ENCODE data around the gene FTCD.
"Not testable (repeated sequence)": the region's sequence is repeated elsewhere in the genome, so short reads cannot be mapped to it uniquely, and the experiment has no call there.

Gene FTCD

DNA sequence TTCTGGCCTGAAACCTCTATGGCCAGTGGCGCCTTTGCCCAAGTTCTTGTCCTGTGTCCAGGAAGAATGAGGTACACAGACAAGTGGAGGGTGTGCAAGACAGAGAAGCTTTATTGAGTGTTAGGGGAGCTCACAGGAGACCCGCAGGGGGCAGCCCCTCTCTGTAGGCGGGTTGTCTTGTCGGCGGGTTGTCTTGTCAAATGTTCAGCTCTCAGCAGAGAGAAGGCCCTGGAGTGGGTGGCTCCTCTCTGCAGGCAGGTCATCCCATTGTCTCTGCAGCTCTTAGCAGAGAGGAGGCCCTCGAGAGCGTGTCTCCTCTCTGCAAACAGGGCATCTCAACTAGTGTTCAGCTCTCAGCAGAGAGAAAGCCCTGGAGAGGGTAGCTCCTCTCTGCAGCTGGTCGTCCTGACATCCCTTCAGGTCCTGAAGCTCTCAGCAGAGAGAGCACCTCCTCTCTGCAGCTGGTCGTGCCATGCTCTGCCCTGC is 46.5 kb downstream of the FTCD start:
- FAIRE-seq = no peak

DNA sequence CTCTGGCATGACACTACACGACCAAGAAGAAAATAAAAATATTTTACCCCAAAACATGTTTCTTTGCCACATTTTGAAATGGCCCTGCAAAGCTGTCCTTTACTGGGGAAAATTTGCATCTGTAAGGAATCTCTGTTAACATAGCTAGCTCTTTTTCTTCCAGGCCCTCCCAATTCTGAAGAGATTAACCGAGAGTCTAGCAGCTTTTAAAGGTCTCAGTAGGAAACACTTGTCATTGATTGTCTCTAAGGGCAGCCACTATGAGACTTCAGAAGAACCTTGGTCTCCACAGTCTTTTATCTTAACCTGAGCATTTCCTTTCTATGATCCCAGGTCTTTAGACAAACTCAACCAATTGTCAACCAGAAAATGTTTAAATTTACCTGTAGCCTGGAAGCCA is 48.0 kb downstream of the FTCD start:
- not testable (repeated sequence) for FAIRE-seq

GRCh38 chr21:46104104-46104503 is 51.3 kb downstream of the FTCD start:
- FAIRE-seq = no peak

DNA sequence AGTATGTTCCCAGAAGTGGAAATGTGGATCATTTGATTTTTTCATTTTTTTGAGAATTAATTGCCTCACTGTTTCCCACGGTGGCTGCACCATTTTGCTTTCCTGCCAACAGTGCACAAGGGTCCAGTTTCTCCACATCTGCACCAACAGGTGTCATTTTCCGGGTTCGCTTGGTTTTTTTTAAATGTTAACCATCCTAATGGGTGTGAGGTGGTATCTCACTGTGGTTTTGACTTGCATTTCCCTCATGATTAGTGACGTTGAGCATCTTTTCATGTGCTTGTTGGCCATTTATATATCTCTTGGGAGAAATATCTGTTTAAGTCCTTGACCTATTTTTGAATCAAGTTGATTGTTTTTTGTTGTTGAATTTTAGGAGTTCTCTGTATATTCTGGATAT is 54.5 kb downstream of the FTCD start:
- FAIRE-seq = no peak

- no peak for FAIRE-seq
These were observed 55.0 kb downstream of the FTCD start for GRCh38 chr21:46100426-46100825.

DNA sequence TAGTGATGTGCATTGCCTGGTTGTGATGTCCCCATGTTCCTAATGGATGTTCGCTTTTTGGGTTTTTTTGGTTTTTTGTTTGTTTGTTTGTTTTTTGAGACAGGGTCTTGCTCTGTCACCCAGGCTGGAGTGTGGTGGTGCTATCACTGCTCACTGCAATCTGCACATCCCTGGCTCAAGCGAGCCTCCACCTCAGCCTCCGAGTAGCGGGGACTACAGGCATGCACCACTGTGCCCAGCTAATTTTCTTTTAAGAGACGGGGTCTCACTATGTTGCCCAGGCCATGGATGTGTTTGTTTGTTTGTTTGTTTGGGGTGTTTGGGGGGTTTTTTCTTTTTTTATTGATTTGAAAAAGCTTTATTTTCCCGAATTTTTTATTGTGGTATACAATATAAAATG is 55.4 kb downstream of the FTCD start:
- FAIRE-seq = no peak

DNA sequence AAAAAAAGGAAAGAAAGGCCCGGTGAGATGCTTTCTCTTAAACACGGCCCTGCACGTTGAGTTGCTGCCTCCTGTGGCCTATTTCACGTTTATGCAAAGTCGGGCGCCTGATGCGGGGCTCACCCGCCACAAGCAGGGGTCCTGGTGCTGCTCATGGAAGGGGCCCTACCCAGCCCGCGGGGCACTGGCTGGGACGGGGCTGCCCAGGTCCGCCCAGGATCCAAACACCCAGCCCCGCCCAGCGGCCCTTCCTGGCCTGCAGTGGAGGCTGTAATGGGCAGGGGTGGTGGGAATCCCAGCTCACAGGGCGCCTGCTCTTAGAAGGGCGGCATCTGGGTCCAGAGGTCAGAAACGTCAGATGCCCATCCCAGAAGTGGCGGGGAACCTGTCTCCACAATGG is 55.9 kb downstream of the FTCD start:
- no peak for FAIRE-seq

DNA sequence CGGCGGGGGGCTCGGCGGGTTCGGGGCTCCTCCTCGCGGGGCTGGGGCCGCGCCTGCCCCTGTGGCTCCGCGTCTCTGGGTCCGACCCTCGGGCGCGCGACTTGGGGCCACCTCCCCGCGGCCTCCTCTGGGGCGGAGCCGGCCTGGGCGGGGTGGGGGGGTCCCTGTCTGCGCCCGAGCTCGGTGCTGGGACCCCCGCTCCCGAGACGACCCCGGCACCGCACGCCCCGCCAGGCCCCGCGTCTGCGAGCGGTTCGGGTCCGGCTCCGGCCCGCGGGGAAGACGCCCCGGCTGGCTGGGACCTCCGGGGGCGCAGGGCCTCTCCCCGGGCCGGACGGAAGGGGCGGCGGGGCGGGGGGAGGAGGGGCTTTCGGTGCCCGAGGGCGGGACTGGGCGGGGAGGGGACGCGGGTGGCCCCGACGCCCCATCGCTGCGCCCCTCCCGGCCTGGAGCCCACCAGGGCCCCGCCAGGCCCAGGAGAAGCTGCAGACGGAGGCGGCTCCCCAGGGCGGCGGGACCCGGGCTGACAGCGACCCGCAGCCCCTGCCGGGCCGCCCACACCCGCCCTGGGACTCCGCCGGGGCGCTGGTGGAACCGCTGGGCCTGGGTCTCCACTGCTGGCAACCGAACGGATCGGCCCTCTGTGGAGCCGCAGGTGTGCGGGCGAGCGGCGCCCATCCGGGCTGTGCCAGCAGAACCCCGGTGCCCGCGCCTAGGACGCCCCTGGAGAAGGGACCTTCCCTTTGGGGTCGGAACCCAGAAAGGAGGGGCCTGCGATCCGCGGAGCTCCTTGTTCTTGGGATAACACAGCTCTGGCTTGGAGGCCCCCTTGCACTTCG is 56.9 kb downstream of the FTCD start:
- FAIRE-seq = no peak

GRCh38 chr21:46097336-46098293 is 57.8 kb downstream of the FTCD start, which contains the start of gene COL6A2:
Gene COL6A2, plus strand, starts transcription at chr21:46098112.
- no peak for FAIRE-seq

DNA sequence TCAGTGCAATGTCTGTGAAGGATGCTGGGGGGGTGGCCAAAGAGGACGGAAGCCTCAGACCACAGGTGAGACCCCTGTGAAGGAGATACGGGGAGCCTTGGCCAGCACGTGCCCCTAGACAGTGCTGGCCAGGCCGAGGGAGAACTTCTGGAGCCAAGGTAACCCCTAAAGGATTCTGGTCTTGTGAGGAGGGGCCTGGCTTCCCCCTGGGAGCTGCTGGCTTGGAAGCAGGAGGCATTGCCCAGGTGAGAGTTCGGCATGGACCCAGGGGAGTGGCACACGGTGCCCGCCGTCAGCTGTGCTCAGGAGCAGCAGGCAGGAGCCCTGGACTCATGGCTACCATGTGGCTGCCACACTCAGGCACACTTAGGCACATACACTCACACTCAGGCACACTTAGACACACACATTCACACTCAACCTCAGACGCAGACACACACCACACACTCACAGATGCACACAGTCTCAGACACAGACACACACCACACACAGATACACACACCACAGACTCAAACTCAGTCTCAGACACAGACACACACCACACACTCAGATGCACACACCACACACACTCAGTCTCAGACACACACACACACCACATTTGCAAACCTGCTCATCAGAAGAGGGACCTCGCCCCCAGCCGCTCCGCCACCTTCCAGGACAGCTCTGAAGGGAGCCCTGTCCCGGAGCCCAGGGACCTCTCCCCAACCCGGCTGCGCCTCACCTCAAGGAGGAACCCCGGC is 58.6 kb downstream of the FTCD start:
- no peak for FAIRE-seq

- FAIRE-seq = no peak
These were observed 59.4 kb downstream of the FTCD start for GRCh38 chr21:46095814-46096595.

DNA sequence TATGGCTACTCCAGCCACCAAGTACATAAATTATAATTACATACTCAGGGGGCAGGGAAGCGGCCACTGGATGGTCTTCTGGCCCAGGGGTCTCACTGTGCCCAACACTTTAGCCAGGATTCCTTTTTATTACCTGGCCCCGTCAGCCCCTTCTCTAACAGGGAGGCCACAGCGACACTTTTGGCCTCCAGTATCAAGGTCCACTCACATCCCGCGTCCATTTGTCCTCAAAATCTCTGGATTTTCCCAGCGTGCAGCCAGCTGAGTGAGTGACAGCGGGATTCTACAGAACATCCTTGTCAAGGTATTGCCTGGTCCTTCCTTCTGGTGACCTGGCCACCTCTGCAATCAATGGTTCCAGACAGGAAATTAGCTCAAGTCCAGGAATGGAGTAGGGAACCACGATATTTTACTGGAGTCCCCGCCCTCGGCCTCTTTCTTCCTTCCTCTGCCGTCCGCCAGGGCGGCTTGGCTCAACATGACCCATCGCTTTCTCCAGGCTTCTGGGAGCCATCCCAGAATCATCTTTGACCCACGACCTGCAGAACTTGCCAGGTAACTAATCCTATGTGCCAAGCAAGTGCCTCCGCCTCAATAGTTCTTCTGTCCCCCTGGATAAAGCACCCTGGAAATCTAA is 60.2 kb downstream of the FTCD start:
- no peak for FAIRE-seq

- FAIRE-seq = no peak
These were observed 60.8 kb downstream of the FTCD start for GRCh38 chr21:46094401-46095082.

DNA sequence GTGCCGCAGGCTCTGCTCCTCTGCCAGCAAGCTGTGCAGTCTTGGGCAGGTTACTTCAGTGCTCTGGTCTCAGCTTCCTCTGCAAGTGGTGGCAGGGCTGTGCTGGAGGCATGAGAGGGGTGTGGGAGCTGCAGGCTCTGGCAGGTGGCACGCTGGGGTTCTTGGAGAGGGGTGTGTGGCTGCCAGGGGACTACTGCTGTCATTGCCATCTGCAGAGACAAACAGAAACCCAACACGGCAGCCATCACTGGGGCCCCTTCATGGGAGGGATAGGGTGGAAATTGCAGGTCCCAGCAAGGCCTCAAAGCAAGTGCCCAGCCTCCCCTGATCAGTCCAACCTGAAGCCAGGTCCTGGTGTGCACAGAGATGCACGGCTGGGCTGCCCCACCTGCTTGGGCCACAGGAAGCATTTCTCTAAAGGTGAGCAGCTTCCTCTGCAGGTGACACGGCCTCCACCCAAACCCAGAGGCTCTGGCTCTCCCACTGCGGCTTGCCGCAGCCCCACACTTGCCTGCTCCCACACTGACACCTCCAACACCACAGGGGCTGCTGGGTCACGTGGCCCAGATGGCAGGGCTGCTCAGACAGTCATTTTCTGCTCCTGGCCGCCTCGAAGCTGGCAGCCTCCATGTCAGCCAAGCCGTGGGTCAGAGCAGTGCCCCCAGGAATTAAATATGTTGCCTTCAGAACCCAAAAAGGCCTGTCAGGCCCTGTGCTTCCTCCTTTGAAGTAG is 61.5 kb downstream of the FTCD start:
- FAIRE-seq = no peak

- no peak for FAIRE-seq
These were observed 62.3 kb downstream of the FTCD start for GRCh38 chr21:46092811-46093667.

DNA sequence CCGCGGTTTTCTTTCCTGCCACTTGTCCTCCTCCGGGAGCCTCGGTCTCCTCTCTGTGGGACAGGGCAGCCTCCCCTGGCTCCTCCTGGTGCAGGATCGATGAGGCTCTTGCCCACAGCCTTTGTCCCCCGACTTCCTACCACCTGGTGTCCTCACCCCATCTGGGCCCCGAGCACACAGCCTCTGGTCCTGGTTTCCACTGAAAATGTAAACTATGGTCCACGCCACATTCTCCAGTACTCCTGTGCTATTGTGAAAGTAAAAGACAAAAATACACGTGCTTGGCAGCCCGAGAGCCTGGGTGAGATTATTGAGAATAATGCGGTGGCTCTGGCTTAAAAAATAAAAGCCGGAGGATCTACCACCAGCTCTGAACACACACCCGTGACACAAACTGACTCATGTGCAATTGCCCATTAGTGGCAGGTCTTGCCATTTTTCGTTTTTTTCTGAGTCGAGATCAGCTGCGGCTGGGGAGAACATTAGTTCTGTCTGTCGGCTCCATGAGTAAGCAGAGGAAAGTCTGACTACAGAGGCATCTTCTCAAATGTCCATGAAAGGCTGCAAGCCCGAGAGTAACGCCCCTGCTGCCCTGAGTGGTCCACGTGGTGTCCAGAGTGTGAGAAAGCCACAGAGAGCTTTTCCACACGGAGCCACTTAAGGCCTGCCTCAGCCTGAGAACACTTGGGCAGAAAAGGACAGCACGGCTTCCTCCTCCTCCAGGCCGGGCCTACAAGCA is 63.2 kb downstream of the FTCD start:
- no peak for FAIRE-seq

DNA sequence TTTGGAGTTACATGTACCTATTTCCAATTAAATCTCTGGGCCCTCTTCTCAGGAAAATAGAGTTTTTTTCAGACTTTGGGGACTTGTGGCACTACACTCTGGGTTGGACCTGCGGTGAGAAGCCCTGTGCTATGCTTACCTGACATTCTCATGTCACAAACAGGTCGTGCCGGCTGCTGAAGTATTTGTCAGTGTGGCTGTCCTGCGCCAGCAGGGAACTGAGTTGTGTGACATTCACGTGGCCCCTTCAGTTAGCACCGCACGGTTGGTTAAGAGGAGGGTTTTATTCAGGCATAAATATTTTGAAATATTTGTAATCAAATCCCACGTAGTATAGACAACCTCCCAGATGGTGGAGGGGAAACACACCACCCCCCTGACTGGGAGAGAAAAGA is 63.8 kb downstream of the FTCD start:
- no peak for FAIRE-seq

- FAIRE-seq = no peak
These were observed 64.3 kb downstream of the FTCD start for GRCh38 chr21:46091118-46091517.

GRCh38 chr21:46089285-46089684 is 66.1 kb downstream of the FTCD start:
- no peak for FAIRE-seq

Measured in islet of Langerhans (tissue), 1 donor.